GM18907 (cell line): Measurements from ENCODE around the gene WNT2B.

Experiments
- ATAC-seq: cut with Tn5 transposase; IDR thresholded peaks from one replicate; pipeline ENCODE4 v1.9.1; 2021; ENCODE audit warnings: mild to moderate bottlenecking, moderate library complexity; ENCODE audit not compliant: unreplicated experiment

WNT2B gene

GRCh38 chr1:112524986-112525385 lies 16.2 kb downstream of the WNT2B start:
- ATAC-seq, result no peak

- no peak for ATAC-seq
Measured at GRCh38 chr1:112527266-112528010, 18.7 kb downstream of the WNT2B start.

DNA sequence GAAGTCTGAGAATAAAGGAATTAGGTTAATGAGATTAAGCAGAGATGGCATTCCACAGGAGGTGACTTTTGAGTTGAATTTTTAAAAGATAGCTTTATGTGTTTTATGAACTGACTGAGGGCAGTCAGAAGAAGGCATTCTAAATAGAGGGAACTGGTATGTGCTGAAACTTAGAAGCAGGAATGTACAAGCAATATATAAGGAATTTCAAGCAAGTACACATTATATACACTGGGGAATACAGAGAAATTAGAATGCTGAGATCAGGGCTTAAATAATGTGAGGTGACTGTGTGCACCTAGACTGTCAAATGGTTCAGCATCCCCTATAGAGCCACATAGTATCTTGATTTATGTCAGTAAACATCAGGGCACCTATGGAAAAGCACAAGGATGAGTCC lies 19.3 kb downstream of the WNT2B start:
- ATAC-seq, result no peak

DNA sequence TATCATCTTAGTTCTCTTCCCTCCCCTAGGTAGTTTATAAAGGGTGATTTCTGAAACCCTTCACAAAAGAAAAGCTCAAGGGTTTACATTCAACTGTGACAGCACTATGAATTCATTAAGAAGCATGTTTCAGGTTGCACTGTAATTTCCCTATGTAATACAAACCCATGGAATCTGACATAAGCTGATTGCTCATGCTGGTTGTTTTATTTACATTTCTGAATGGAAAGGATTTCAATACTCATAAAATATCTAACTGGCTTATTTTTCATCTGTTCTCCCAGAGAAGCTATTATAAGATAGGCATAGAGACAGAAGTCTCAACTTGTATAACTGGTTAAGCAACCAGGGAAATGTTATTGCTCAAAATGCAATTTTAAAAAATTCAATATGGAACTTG lies 20.5 kb downstream of the WNT2B start:
- no peak for ATAC-seq

DNA sequence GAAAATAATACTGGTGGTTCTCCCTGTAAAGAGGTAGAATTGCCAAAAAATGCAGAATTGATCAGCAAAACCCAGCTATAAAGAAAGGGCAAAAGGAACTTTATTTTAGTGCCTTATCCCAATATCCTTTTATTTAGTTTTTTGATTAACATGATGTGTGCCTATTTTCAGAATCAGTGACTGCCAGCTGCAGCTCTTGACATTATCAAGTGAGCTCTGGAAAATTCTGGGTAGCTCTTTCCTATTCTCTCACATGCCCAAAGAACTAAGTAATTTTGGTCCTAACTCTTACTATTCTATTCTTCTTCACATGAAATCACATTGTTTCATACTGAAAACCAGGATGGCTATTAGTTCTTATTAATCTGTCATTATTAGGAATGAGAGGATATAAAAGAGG lies 22.1 kb downstream of the WNT2B start:
- no peak for ATAC-seq

- ATAC-seq, result no peak
Measured at GRCh38 chr1:112532064-112532463, 23.3 kb downstream of the WNT2B start.

- no peak for ATAC-seq
Measured at GRCh38 chr1:112533029-112533428, 24.3 kb downstream of the WNT2B start.

- ATAC-seq, result no peak
Measured at GRCh38 chr1:112536561-112536960, 27.8 kb downstream of the WNT2B start.

- no peak for ATAC-seq
Measured at GRCh38 chr1:112537456-112537855, 28.7 kb downstream of the WNT2B start.

GRCh38 chr1:112538883-112539282 lies 30.1 kb downstream of the WNT2B start:
- ATAC-seq, result no peak

DNA sequence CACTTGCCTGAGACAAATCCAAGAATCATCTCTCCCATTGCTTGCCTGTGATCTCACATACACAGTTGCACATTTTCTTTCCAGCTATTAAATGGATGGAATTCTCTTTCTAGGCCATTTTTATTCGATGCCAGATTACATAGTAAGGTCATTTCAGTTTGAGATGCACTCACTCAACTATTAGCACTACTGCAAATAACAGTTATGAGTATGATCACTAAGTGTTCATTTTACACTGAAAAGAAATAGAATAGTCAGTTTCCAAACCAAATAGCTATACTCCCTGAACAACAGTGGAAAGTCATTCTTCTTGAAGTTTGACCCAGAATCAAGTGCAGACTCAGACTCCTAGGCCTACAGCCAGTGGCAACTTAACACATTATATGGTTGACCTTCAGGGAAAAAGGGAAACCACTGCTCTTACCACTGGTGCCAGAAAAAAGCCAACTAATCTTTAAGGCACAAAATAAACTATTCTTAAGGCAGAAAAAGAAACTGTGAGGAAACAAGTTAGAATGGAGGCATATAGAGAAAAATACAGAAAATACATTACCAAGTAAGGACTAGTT lies 31.5 kb downstream of the WNT2B start:
- no peak for ATAC-seq

DNA sequence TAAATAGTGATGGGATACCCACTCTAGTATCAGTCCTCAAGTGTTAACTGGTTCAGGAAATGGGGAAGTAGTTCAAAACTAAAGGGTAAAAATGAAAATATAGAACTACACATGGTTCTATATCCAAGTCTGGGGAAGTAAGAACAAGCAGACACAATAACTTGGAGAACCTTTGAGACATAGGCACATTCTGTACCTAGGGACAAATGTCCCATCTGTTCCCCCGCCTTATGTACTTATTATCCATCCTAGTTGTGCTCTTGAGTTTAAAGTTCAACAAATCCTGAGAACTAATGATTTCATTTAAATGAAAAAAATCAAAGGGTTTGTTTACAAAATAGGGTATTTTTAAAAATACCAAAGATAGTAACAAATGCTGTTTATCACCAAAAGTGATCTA lies 32.5 kb downstream of the WNT2B start:
- ATAC-seq, result no peak

- ATAC-seq, result no peak
Measured at GRCh38 chr1:112542206-112542973, 33.6 kb downstream of the WNT2B start.

GRCh38 chr1:112544011-112544688 lies 35.4 kb downstream of the WNT2B start:
- ATAC-seq, result no peak

DNA sequence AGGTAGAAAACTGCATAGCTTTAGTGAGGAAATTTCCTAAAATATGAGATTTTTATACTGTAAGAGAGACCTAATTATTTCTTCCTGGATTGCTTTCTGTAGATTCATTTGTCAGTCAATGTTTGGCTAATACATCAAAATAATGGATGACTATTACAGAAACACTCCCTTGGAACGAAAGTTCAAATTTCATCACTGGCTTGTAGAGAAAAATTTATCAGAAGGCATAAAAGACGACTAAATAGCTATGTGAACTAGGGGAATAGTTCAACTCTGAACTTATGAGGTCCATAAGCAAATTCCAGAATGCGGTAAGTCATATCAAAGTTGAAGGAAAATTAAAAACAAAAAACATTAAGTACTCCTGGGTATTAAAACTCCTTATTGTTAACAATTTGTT lies 36.0 kb downstream of the WNT2B start:
- ATAC-seq, result no peak

GRCh38 chr1:112546076-112546475 lies 37.3 kb downstream of the WNT2B start:
- no peak for ATAC-seq

DNA sequence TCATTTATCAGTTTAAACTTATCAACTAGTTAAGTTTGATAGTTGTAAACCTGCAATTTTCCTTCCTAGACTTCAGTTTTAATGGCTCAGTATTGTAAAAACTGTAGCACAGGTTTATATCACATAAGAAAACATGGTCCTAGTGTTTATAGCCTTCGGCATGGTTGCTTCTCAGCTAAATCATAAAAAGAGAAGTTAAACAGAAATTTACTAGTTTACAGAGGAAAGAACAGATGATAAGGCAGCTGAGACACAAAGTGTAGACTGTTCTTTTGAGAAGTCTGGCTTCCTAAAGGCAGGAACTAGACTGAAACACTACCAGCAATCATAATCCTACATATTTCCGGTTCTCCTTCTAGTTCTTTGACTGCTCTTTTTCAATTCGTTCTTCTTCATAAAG lies 39.8 kb downstream of the WNT2B start:
- ATAC-seq, result no peak

- ATAC-seq, result no peak
Measured at GRCh38 chr1:112549590-112549989, 40.8 kb downstream of the WNT2B start.

- no peak for ATAC-seq
Measured at GRCh38 chr1:112554411-112554810, 45.6 kb downstream of the WNT2B start.

DNA sequence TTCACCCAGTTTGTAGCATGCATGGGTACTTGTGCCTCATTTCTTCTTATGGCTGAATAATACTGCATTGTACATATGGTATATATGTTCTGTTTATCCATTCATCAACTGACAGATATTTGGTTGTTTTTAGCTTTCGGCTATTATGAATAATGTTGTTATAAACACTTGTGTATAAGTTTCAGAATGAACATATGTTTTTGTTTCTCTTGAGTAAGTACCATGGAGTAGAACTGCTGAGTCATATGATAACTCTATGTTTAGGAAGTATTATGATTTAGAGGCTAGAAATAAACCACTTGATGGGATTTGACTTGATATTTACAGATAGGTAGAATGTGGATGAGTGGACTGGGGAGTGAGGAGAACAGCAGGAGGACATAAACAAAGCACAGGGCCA lies 48.6 kb downstream of the WNT2B start:
- ATAC-seq, result no peak

DNA sequence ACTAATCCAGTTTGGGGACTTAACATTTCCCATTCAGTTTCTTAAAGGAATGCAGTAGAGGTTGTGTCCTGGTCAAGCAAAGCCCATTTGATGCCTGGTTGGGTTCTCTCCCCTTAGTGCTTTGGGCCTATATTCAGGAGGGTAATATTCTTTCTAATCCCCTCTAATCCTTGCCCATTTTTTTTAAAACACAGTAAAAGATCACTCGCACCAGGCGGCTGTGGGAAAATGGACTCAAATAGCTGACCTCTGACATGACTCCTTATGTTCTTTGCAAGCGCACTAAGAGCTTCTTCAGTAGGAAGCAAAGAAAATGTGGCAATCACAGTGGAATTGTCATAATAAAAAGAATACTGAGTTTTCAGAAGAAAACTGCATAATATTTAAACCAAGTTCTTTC lies 49.9 kb downstream of the WNT2B start:
- ATAC-seq, result no peak

DNA sequence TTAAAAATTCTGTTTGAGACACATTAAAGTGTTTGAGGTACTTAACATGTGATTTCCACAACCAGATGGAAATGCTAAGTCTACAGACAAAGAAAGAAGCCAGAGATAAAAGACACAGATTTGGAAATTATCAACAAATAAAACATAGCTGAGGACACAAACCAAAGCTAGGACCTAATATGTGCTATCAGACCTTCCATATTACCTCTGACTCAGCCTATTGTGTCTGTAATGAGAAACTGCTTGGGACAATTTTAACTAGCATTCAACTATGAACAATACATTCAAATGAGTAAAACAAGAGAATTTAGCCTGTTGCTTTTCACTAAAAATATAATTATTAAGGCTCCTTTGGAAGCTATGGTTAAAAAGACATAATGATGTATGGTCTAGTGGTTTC lies 54.6 kb downstream of the WNT2B start:
- no peak for ATAC-seq
